SHP77 treated with DMSO at 0.1 percent for 48 hours (cell line): ENCODE data around the gene MYO1E.
"Not testable (repeated sequence)": the region's sequence is repeated elsewhere in the genome, so short reads cannot be mapped to it uniquely, and the experiment has no call there.

Experiments
- DNase-seq: peaks from one replicate; lab custom pipeline; 2025; lab: John Stamatoyannopoulos, UW

Gene MYO1E

GRCh38 chr15:59291213-59291549 is 81.5 kb downstream of the MYO1E start:
- DNase-seq, result no peak

- no peak for DNase-seq
Observed at GRCh38 chr15:59290295-59291212, 82.1 kb downstream of the MYO1E start.

- no peak for DNase-seq
Observed at GRCh38 chr15:59289574-59289973, 83.1 kb downstream of the MYO1E start.

GRCh38 chr15:59283717-59284391 is 88.8 kb downstream of the MYO1E start:
- no peak for DNase-seq

- no peak for DNase-seq
Observed at GRCh38 chr15:59282515-59283337, 89.9 kb downstream of the MYO1E start.

- DNase-seq, result no peak
Observed at GRCh38 chr15:59281699-59282098, 91.0 kb downstream of the MYO1E start.

GRCh38 chr15:59280855-59281254 is 91.8 kb downstream of the MYO1E start:
- DNase-seq, result no peak

GRCh38 chr15:59280292-59280691 is 92.4 kb downstream of the MYO1E start:
- DNase-seq, result not testable (repeated sequence)

- no peak for DNase-seq
Observed at GRCh38 chr15:59279023-59279422, 93.6 kb downstream of the MYO1E start.

- DNase-seq, result no peak
Observed at GRCh38 chr15:59278120-59278519, 94.6 kb downstream of the MYO1E start.

GRCh38 chr15:59276225-59277178 is 96.2 kb downstream of the MYO1E start:
- DNase-seq, result no peak

- DNase-seq, result no peak
Observed at GRCh38 chr15:59274126-59274970, 98.3 kb downstream of the MYO1E start.

GRCh38 chr15:59273234-59273633 is 99.4 kb downstream of the MYO1E start:
- no peak for DNase-seq

- DNase-seq, result no peak
Observed at GRCh38 chr15:59271595-59272201, 101.0 kb downstream of the MYO1E start.

- DNase-seq, result no peak
Observed at GRCh38 chr15:59268852-59269407, 103.7 kb downstream of the MYO1E start.

- DNase-seq, result no peak
Observed at GRCh38 chr15:59268168-59268851, 104.4 kb downstream of the MYO1E start.

GRCh38 chr15:59266028-59266427 is 106.6 kb downstream of the MYO1E start:
- DNase-seq, result no peak

- DNase-seq, result no peak
Observed at GRCh38 chr15:59262316-59262715, 110.4 kb downstream of the MYO1E start.

GRCh38 chr15:59260090-59260489 is 112.6 kb downstream of the MYO1E start:
- DNase-seq, result no peak
